WTC11 (cell line): ENCODE results near the gene SARDH. TPM values are rescaled to one million over a fixed set of nuclear protein-coding genes. Genes with fewer than 3 reads are reported as not detected.

Experiments
- ATAC-seq: fragments of 200-7000 bp; cut with Tn5 transposase; 2 replicates; pipeline ENCODE4 v1.10.0; 2021; ENCODE audit warnings: mild to moderate bottlenecking, moderate library complexity
- CTCF ChIA-PET: fragments of 300-600 bp; sonication (Branson Sonifier 250); formaldehyde crosslinking; loops from one replicate; lab custom pipeline; 2021; ENCODE audit warnings: antibody characterized with exemption; lab: Charles Lee
- POLR2A ChIA-PET: fragments of 350-600 bp; sonication (Branson Sonifier 250); formaldehyde crosslinking; loops from one replicate; lab custom pipeline; 2021; ENCODE audit warnings: antibody characterized with exemption; lab: Charles Lee
- DNase-seq: peaks from one replicate; pipeline ENCODE4 v3.0.0; 2021; ENCODE audit warnings: low spot score
- H3K27ac Mint-ChIP-seq: 2 replicates; pipeline ENCODE4 v1.8.0; 2021; ENCODE audit warnings: mixed read lengths
- H3K27me3 Mint-ChIP-seq: 2 replicates; pipeline ENCODE4 v1.8.0; 2021; ENCODE audit warnings: low read depth, mild to moderate bottlenecking, moderate library complexity, mixed read lengths
- H3K36me3 Mint-ChIP-seq: 2 replicates; pipeline ENCODE4 v1.8.0; 2021; ENCODE audit warnings: mixed read lengths
- H3K4me1 Mint-ChIP-seq: 2 replicates; pipeline ENCODE4 v1.8.0; 2022; ENCODE audit warnings: mixed read lengths
- H3K4me3 Mint-ChIP-seq: 2 replicates; pipeline ENCODE4 v1.8.0; 2021; ENCODE audit warnings: mild to moderate bottlenecking, moderate library complexity, mixed read lengths
- H3K9me3 Mint-ChIP-seq: 2 replicates; pipeline ENCODE4 v1.8.0; 2021; ENCODE audit warnings: mixed read lengths
- CREM ChIP-seq: sonication (generic); formaldehyde crosslinking; IDR thresholded peaks from 2 replicates; pipeline ENCODE4 v1.8.1; 2022; ENCODE audit warnings: mild to moderate bottlenecking, missing genetic modification reagents, moderate library complexity
- ELF4 ChIP-seq: sonication (generic); formaldehyde crosslinking; IDR thresholded peaks from 2 replicates; pipeline ENCODE4 v1.8.1; 2022; ENCODE audit warnings: low read depth, mild to moderate bottlenecking, moderate library complexity, missing genetic modification reagents
- EMX1 ChIP-seq: fragments of 250-450 bp; sonication (Bioruptor Pico); IDR thresholded peaks from 2 replicates; pipeline ENCODE4 v1.8.0; 2021; ENCODE audit warnings: mild to moderate bottlenecking
- ETV6 ChIP-seq: sonication (generic); formaldehyde crosslinking; IDR thresholded peaks from 2 replicates; pipeline ENCODE4 v1.8.1; 2022; ENCODE audit warnings: mild to moderate bottlenecking, missing genetic modification reagents
- JAZF1 ChIP-seq: fragments of 250-450 bp; sonication (Bioruptor Pico); IDR thresholded peaks from 2 replicates; pipeline ENCODE4 v1.9.0; 2021; ENCODE audit warnings: moderate library complexity, mild to moderate bottlenecking, inconsistent platforms
- MAX ChIP-seq: sonication (generic); formaldehyde crosslinking; IDR thresholded peaks from 2 replicates; pipeline ENCODE4 v1.8.0; 2022; ENCODE audit warnings: mild to moderate bottlenecking, missing genetic modification reagents
- NFATC4 ChIP-seq: fragments of 250-450 bp; sonication (Bioruptor Pico); IDR thresholded peaks from 2 replicates; pipeline ENCODE4 v1.9.0; 2021; ENCODE audit warnings: mild to moderate bottlenecking
- PREB ChIP-seq: sonication (generic); formaldehyde crosslinking; IDR thresholded peaks from 2 replicates; pipeline ENCODE4 v1.8.1; 2022; ENCODE audit warnings: mild to moderate bottlenecking, missing genetic modification reagents, moderate library complexity, borderline replicate concordance
- TCF7 ChIP-seq: sonication (generic); formaldehyde crosslinking; IDR thresholded peaks from 2 replicates; pipeline ENCODE4 v1.8.0; 2022; ENCODE audit warnings: mild to moderate bottlenecking, low read depth, missing genetic modification reagents, moderate library complexity
- TEAD4 ChIP-seq: sonication (generic); formaldehyde crosslinking; IDR thresholded peaks from 2 replicates; pipeline ENCODE4 v1.8.0; 2022; ENCODE audit warnings: mild to moderate bottlenecking, missing genetic modification reagents
- TP53 ChIP-seq: sonication (generic); formaldehyde crosslinking; IDR thresholded peaks from 2 replicates; pipeline ENCODE4 v1.8.1; 2023; ENCODE audit warnings: mild to moderate bottlenecking, missing genetic modification reagents
- ZBTB21 ChIP-seq: sonication (generic); formaldehyde crosslinking; IDR thresholded peaks from 2 replicates; pipeline ENCODE4 v1.8.1; 2023; ENCODE audit warnings: mild to moderate bottlenecking, missing genetic modification reagents, borderline replicate concordance
- ZNF219 ChIP-seq: sonication (generic); formaldehyde crosslinking; IDR thresholded peaks from 2 replicates; pipeline ENCODE4 v1.8.0; 2023; ENCODE audit warnings: missing genetic modification reagents, mild to moderate bottlenecking, borderline replicate concordance
- ZNF396 ChIP-seq: fragments of 250-450 bp; sonication (Bioruptor Pico); IDR thresholded peaks from 2 replicates; pipeline ENCODE4 v1.8.0; 2021; ENCODE audit warnings: mild to moderate bottlenecking, moderate library complexity, borderline replicate concordance
- ZNF423 ChIP-seq: fragments of 250-450 bp; sonication (Bioruptor Pico); IDR thresholded peaks from 2 replicates; pipeline ENCODE4 v2.1.2; 2022; ENCODE audit warnings: mild to moderate bottlenecking, moderate library complexity
- ZNF532 ChIP-seq: fragments of 250-450 bp; sonication (Bioruptor Pico); IDR thresholded peaks from 2 replicates; pipeline ENCODE4 v1.9.0; 2021; ENCODE audit warnings: mild to moderate bottlenecking, borderline replicate concordance
- total RNA-seq: library from RNA; stranded (reverse); gene quantifications from 3 replicates; pipeline ENCODE4 v1.2.3, GENCODE V29; 2021

Gene SARDH
- total RNA-seq, 1 experiment from 2014 or later = 8.5 TPM

GRCh38 chr9:133640580-133641395 lies 97.4 kb downstream of the SARDH start:
- Mint-ChIP-seq H3K4me1 (peaks cover 15% of the 10 kb centered on the region), H3K4me3 (no peak overlapping the region), H3K36me3 (no peaks in the 10 kb centered on the region), H3K27ac (0 out of 2 replicates have a peak overlapping the region, but pooled peaks have one; percentile 50), H3K9me3 (no peaks in the 10 kb centered on the region), H3K27me3 (no peaks in the 10 kb centered on the region)
- ChIA-PET CTCF (interaction anchor here (1.1 kb wide), 1 partner anchor 16 kb away, joined by 3 read pairs; no protein-coding TSS in a partner anchor), POLR2A (no interaction called here)
- DNase-seq = no peak
- TF ChIP-seq ELF4 (no peak), EMX1 (no peak), MAX (CRISPR knock-in tag) (no peak), TEAD4 (no peak), TCF7 (CRISPR knock-in tag) (no peak), ZNF219 (CRISPR knock-in tag) (no peak), ETV6 (CRISPR knock-in tag) (no peak)
- ATAC-seq = no peak

GRCh38 chr9:133640160-133640559 lies 98.0 kb downstream of the SARDH start:
- POLR2A ChIA-PET = no interaction called here
- no peaks in the 10 kb centered on the region for H3K36me3 Mint-ChIP-seq
- DNase-seq = no peak
- H3K27me3 Mint-ChIP-seq = no peaks in the 10 kb centered on the region
- TF ChIP-seq CREM (no peak), PREB (CRISPR knock-in tag) (no peak), JAZF1 (CRISPR knock-in tag) (no peak), ZNF423 (CRISPR knock-in tag) (no peak), ZBTB21 (CRISPR knock-in tag) (no peak), TP53 (CRISPR knock-in tag) (no peak)
- TF ChIP-seq, all 79 proteins: peak for 0
- Mint-ChIP-seq H3K27ac (no peak overlapping the region), H3K9me3 (no peaks in the 10 kb centered on the region), H3K4me3 (no peak overlapping the region), H3K4me1 (peaks cover 16% of the 10 kb centered on the region)
- CTCF ChIA-PET = interaction anchor here (1.1 kb wide), 1 partner anchor 17 kb away, joined by 3 read pairs; no protein-coding TSS in a partner anchor
- no peak for ATAC-seq

GRCh38 chr9:133639613-133640012 lies 98.5 kb downstream of the SARDH start:
- Mint-ChIP-seq H3K4me3 (no peak overlapping the region), H3K4me1 (peaks cover 22% of the 10 kb centered on the region), H3K9me3 (no peaks in the 10 kb centered on the region), H3K36me3 (no peaks in the 10 kb centered on the region), H3K27me3 (no peaks in the 10 kb centered on the region), H3K27ac (no peak overlapping the region)
- DNase-seq (no peak), ATAC-seq (no peak)
- ChIA-PET POLR2A (no interaction called here), CTCF (no interaction called here)
- TF ChIP-seq ZNF532 (CRISPR knock-in tag) (no peak), ZNF396 (CRISPR knock-in tag) (no peak), NFATC4 (CRISPR knock-in tag) (no peak)
